ENCODE data around the gene PPM1D.
A peak's percentile ranks its signal among the peaks of the same experiment; 100 is the strongest.

- TF ChIP-seq CTCF (conservative IDR thresholded peaks at IDR 0.05; ENCODE audit: low read length), result peak; percentile 60
- no peak for TF ChIP-seq EZH2phosphoT487 (IDR thresholded peaks at IDR 0.05; ENCODE audit: borderline replicate concordance, low read depth, low read length)
Observed at GRCh38 chr17:60586288-60586974, 13.6 kb upstream of the PPM1D start.
